ENCODE data around the gene CAD.

- TF ChIP-seq, protein P1, sequence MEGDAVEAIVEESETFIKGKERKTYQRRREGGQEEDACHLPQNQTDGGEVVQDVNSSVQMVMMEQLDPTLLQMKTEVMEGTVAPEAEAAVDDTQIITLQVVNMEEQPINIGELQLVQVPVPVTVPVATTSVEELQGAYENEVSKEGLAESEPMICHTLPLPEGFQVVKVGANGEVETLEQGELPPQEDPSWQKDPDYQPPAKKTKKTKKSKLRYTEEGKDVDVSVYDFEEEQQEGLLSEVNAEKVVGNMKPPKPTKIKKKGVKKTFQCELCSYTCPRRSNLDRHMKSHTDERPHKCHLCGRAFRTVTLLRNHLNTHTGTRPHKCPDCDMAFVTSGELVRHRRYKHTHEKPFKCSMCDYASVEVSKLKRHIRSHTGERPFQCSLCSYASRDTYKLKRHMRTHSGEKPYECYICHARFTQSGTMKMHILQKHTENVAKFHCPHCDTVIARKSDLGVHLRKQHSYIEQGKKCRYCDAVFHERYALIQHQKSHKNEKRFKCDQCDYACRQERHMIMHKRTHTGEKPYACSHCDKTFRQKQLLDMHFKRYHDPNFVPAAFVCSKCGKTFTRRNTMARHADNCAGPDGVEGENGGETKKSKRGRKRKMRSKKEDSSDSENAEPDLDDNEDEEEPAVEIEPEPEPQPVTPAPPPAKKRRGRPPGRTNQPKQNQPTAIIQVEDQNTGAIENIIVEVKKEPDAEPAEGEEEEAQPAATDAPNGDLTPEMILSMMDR (conservative IDR thresholded peaks at IDR 0.05; ENCODE audit: low read length), result no peak
- no peak for TF ChIP-seq EZH2phosphoT487 (IDR thresholded peaks at IDR 0.05; ENCODE audit: borderline replicate concordance, low read depth, low read length)
Observed at GRCh38 chr2:27175330-27175729, 41.8 kb upstream of the CAD start.

Measured in OCI-LY7 (cell line).